MCF 10A (cell line): ENCODE measurements around the gene CLEC2D. TPM values are rescaled to one million over a fixed set of nuclear protein-coding genes. Genes with fewer than 3 reads are reported as not detected.
A peak's percentile ranks its signal among the peaks of the same experiment; 100 is the strongest.
"Not testable (repeated sequence)": the region's sequence is repeated elsewhere in the genome, so short reads cannot be mapped to it uniquely, and the experiment has no call there.

Experiments
- BruUV-seq: library from RNA; stranded (reverse); fragments of 400-500 nt; replicated peaks from 2 replicates; lab custom pipeline; 2021; lab: Mats Ljungman, UMichigan
- CTCF ChIA-PET: fragments of 300-600 bp; sonication (Branson Sonifier 250); formaldehyde crosslinking; extraction: SDS; loops from one replicate; lab custom pipeline; 2021; ENCODE audit warnings: antibody characterized with exemption, inconsistent platforms; lab: Yijun Ruan, JAX
- POLR2A ChIA-PET: fragments of 300-600, 350-650 bp; sonication (Branson Sonifier 250); formaldehyde crosslinking; extraction: SDS; loops from one replicate; lab custom pipeline; 2020; ENCODE audit warnings: antibody characterized with exemption, inconsistent platforms; lab: Yijun Ruan, JAX
- DNase-seq: peaks from one replicate; pipeline ENCODE4 v3.0.0-alpha.2; 2018; ENCODE audit not compliant: unreplicated experiment
- H3K27ac Mint-ChIP-seq: one replicate; pipeline ENCODE4 v1.8.0; 2022; ENCODE audit warnings: mild to moderate bottlenecking, low read depth, mixed read lengths; ENCODE audit not compliant: unreplicated experiment
- H3K27me3 Mint-ChIP-seq: one replicate; pipeline ENCODE4 v1.8.0; 2022; ENCODE audit warnings: mixed read lengths; ENCODE audit not compliant: insufficient read depth, unreplicated experiment
- H3K36me3 Mint-ChIP-seq: one replicate; pipeline ENCODE4 v1.8.0; 2022; ENCODE audit warnings: mild to moderate bottlenecking, moderate library complexity, mixed read lengths; ENCODE audit not compliant: insufficient read depth, unreplicated experiment
- H3K4me1 Mint-ChIP-seq: one replicate; pipeline ENCODE4 v1.8.0; 2022; ENCODE audit warnings: mixed read lengths; ENCODE audit not compliant: insufficient read depth, unreplicated experiment
- H3K4me3 Mint-ChIP-seq: one replicate; pipeline ENCODE4 v1.8.0; 2022; ENCODE audit warnings: mild to moderate bottlenecking, moderate library complexity, mixed read lengths; ENCODE audit not compliant: unreplicated experiment
- H3K9me3 Mint-ChIP-seq: one replicate; pipeline ENCODE4 v1.8.0; 2022; ENCODE audit warnings: mixed read lengths; ENCODE audit not compliant: unreplicated experiment
- CTCF ChIP-seq: fragments of 200-600 bp; IDR thresholded peaks from one replicate; pipeline ENCODE4 v1.8.0; 2022; ENCODE audit warnings: antibody characterized with exemption, mild to moderate bottlenecking; ENCODE audit not compliant: unreplicated experiment
- intact Hi-C: fragments of 100-400 bp; cut with micrococcal nuclease; formaldehyde crosslinking; loops from 2 replicates; pipeline ENCODE4 v1.14.1; 2022
- total RNA-seq: library from RNA; stranded (reverse); gene quantifications from 2 replicates; pipeline ENCODE4 v1.2.3, GENCODE V29; 2022

Gene CLEC2D
- total RNA-seq, 1 experiment from 2014 or later, result 5.1 TPM

- H3K36me3 Mint-ChIP-seq, result no peaks in the 10 kb centered on the region
- no TSS peak for BruUV-seq
- no peak within 1 kb of the TSS for H3K27ac Mint-ChIP-seq
- no peaks in the 10 kb centered on the region for H3K27me3 Mint-ChIP-seq
- H3K4me3 Mint-ChIP-seq, result no peak within 1 kb of the TSS
- DNase-seq, result no peak
- CTCF ChIA-PET, result interaction anchor here (1.0 kb wide), 1 partner anchor 10 kb away, joined by 3 read pairs; no protein-coding TSS in a partner anchor
- POLR2A ChIA-PET, result interaction anchor here (0.6 kb wide), 1 partner anchor 10 kb away, joined by 4 read pairs; no protein-coding TSS in a partner anchor
- TF ChIP-seq CTCF, result no peak
- intact Hi-C loops, result no loop called here
- no peaks in the 10 kb centered on the region for H3K9me3 Mint-ChIP-seq
- H3K4me1 Mint-ChIP-seq, result peaks cover under 1% of the 10 kb centered on the region
These were observed 63.5 kb downstream of the CLEC2D start, which contains the start of gene CLECL1 for GRCh38 chr12:9732921-9733461. CLECL1 (minus strand) TSS chr12:9733097.

DNA sequence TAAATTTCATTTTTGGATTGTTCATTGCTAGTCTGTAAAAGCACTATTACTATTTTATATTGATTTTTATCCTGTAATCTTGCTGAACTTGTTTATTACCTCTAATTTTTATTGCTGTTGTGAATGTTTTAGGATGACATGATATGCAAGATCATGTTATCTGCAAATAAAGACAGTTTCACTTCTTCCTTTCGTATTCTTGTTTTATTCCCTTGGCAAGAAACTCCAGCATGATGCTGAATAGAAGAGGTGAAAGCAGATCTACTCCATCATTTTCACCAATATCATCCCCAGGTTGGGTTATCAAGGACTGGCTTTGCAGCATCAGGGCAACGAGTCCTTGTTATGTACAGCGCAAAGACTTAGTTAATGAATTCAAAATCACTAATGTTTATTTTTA, 66.1 kb downstream of the CLEC2D start:
- no TSS peak for BruUV-seq
- no peak for TF ChIP-seq CTCF
- H3K27me3 Mint-ChIP-seq, result no peaks in the 10 kb centered on the region
- POLR2A ChIA-PET, result no interaction called here
- intact Hi-C loops, result no loop called here
- H3K27ac Mint-ChIP-seq, result no peak overlapping the region
- H3K36me3 Mint-ChIP-seq, result no peaks in the 10 kb centered on the region
- no peak for DNase-seq
- H3K4me3 Mint-ChIP-seq, result no peak overlapping the region
- H3K9me3 Mint-ChIP-seq, result no peaks in the 10 kb centered on the region
- CTCF ChIA-PET, result no interaction called here
- H3K4me1 Mint-ChIP-seq, result peaks cover 6% of the 10 kb centered on the region

- no peaks in the 10 kb centered on the region for H3K27me3 Mint-ChIP-seq
- peaks cover 8% of the 10 kb centered on the region for H3K4me1 Mint-ChIP-seq
- H3K36me3 Mint-ChIP-seq, result no peaks in the 10 kb centered on the region
- DNase-seq, result no peak
- no TSS peak for BruUV-seq
- ChIA-PET CTCF (interaction anchor here (3.7 kb wide), 1 partner anchor 12 kb away, joined by 28 read pairs; no protein-coding TSS in a partner anchor), POLR2A (no interaction called here)
- intact Hi-C loops, result no loop called here
- no peaks in the 10 kb centered on the region for H3K9me3 Mint-ChIP-seq
- no peak for TF ChIP-seq CTCF
- H3K4me3 Mint-ChIP-seq, result no peak overlapping the region
- H3K27ac Mint-ChIP-seq, result no peak overlapping the region
These were observed 67.6 kb downstream of the CLEC2D start for GRCh38 chr12:9736936-9737705.

- POLR2A ChIA-PET, result interaction anchor here (1.3 kb wide), 1 partner anchor 91 kb away, joined by 4 read pairs; no protein-coding TSS in a partner anchor
- H3K9me3 Mint-ChIP-seq, intact Hi-C loops, H3K27ac Mint-ChIP-seq, BruUV-seq, DNase-seq, H3K27me3 Mint-ChIP-seq, H3K4me1 Mint-ChIP-seq, H3K36me3 Mint-ChIP-seq: not testable (repeated sequence)
- CTCF ChIA-PET, result interaction anchor here (0.6 to 3.7 kb wide), 2 partner anchors 10 to 1631 kb away, joined by 3 to 28 read pairs; no protein-coding TSS in a partner anchor
- peak overlapping the region; percentile 31 for H3K4me3 Mint-ChIP-seq
These were observed 69.4 kb downstream of the CLEC2D start for GRCh38 chr12:9738905-9739304.

DNA sequence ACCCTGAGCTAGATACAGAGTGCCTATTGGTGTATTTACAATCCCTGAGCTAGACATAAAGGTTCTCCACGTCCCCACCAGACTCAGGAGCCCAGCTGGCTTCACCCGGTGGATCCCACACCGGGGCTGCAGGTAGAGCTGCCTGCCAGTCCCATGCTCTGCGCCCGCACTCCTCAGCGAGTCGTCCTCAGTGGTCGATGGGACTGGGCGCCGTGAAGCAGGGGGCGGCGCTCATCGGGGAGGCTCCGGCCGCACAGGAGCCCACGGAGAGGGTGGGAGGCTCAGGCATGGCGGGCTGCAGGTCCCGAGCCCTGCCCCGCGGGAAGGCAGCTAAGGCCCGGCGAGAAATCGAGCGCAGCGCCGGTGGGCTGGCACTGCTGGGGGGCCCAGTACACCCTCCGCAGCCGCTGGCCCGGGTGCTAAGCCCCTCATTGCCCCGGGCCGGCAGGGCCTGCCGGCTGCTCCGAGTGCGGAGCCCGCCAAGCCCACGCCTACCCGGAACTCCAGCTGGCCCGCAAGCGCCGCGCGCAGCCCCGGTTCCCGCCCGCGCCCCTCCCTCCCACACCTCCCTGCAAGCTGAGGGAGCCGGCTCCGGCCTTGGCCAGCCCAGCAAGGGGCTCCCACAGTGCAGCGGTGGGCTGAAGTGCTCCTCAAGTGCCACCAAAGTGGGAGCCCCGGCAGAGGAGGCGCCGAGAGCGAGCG, 70.0 kb downstream of the CLEC2D start:
- H3K27me3 Mint-ChIP-seq, H3K4me1 Mint-ChIP-seq, H3K9me3 Mint-ChIP-seq, BruUV-seq, H3K36me3 Mint-ChIP-seq, intact Hi-C loops, DNase-seq: not testable (repeated sequence)
- Mint-ChIP-seq H3K27ac (peak overlapping the region; percentile 69), H3K4me3 (peak overlapping the region; percentile 71)
- ChIA-PET POLR2A (interaction anchor here (1.3 kb wide), 1 partner anchor 92 kb away, joined by 4 read pairs; no protein-coding TSS in a partner anchor), CTCF (interaction anchor here (0.6 to 3.7 kb wide), 2 partner anchors 10 to 1631 kb away, joined by 3 to 28 read pairs; no protein-coding TSS in a partner anchor)
